OCI-LY3 (cell line): ENCODE measurements around the gene EIPR1.

Experiments
- EZH2phosphoT487 ChIP-seq: fragments of 200-600 bp; shearing (Covaris generic); IDR thresholded peaks from 2 replicates; pipeline ENCODE4 v1.6.1; 2018; ENCODE audit warnings: antibody characterized with exemption, mixed run types, low read depth
- TF ChIP-seq, protein P1 (sequence below): fragments of 200-600, 300-600 bp; sonication (generic); IDR thresholded peaks from 2 replicates; pipeline ENCODE4 v1.5.1; 2014; ENCODE audit warnings: antibody characterized with exemption, low read length, low read depth

DNA sequence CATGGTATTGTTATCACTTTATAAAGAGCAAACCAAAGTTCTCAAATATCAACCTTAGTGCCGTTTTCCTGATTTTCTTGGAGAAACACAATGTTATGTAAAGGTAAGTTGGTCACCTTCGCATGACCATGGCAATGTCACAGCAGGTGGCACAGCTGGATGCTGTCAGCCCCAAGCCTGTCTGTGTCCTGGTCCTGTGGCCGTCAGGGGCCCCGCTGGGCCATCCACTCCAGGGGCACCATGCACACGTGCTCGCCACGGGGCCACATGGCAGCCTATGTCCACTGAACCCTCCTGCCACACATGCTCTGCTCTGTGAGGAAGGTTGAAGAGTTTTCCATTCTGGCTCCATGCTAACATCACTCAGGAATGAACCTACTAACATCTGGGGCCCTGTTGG, 85.9 kb downstream of the EIPR1 start:
- TF ChIP-seq, protein P1, sequence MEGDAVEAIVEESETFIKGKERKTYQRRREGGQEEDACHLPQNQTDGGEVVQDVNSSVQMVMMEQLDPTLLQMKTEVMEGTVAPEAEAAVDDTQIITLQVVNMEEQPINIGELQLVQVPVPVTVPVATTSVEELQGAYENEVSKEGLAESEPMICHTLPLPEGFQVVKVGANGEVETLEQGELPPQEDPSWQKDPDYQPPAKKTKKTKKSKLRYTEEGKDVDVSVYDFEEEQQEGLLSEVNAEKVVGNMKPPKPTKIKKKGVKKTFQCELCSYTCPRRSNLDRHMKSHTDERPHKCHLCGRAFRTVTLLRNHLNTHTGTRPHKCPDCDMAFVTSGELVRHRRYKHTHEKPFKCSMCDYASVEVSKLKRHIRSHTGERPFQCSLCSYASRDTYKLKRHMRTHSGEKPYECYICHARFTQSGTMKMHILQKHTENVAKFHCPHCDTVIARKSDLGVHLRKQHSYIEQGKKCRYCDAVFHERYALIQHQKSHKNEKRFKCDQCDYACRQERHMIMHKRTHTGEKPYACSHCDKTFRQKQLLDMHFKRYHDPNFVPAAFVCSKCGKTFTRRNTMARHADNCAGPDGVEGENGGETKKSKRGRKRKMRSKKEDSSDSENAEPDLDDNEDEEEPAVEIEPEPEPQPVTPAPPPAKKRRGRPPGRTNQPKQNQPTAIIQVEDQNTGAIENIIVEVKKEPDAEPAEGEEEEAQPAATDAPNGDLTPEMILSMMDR = no peak
- TF ChIP-seq EZH2phosphoT487 = no peak
